Caco-2 (cell line): ENCODE results near the gene HRH2. TPM values are rescaled to one million over a fixed set of nuclear protein-coding genes. Genes with fewer than 3 reads are reported as not detected.

Source experiments
- BruUV-seq: library from RNA; stranded (reverse); fragments of 400-500 nt; replicated peaks from 2 replicates; lab custom pipeline; 2021; lab: Mats Ljungman, UMichigan
- CTCF ChIA-PET: fragments of 300-600 bp; sonication (Branson Sonifier 250); formaldehyde crosslinking; loops from one replicate; lab custom pipeline; 2022; ENCODE audit warnings: antibody characterized with exemption; lab: Charles Lee
- POLR2A ChIA-PET: fragments of 300-600 bp; sonication (Branson Sonifier 250); formaldehyde crosslinking; loops from one replicate; lab custom pipeline; 2022; ENCODE audit warnings: antibody characterized with exemption; lab: Charles Lee
- DNase-seq, 2 experiments: peaks; one replicate each; pipeline versions ENCODE4 v3.0.0 to v3.0.0-alpha.2; 2020 to 2022
- H3K27me3 ChIP-seq: replicated peaks from 2 replicates; pipeline ENCODE4 v1.6.0; 2011; ENCODE audit warnings: low read length; ENCODE audit not compliant: control insufficient read depth, insufficient read depth
- H3K36me3 ChIP-seq: 2 replicates; pipeline ENCODE4 v1.5.1; 2011; ENCODE audit warnings: low read length; ENCODE audit not compliant: control insufficient read depth, insufficient read depth
- H3K4me1 ChIP-seq: fragments of 250-450 bp; sonication (Bioruptor Pico); 2 replicates; pipeline ENCODE4 v1.5.1; 2020; ENCODE audit warnings: mild to moderate bottlenecking
- H3K4me3 ChIP-seq: 2 replicates; pipeline ENCODE4 v1.5.1; 2011; ENCODE audit warnings: low read depth, mild to moderate bottlenecking, control low read depth, low read length
- H3K9me3 ChIP-seq: fragments of 250-450 bp; sonication (Bioruptor Pico); 2 replicates; pipeline ENCODE4 v1.5.1; 2020; ENCODE audit warnings: mild to moderate bottlenecking, moderate library complexity
- H3K27ac Mint-ChIP-seq: one replicate; pipeline ENCODE4 v1.8.0; 2022; ENCODE audit warnings: mixed read lengths; ENCODE audit not compliant: unreplicated experiment
- H3K27me3 Mint-ChIP-seq: one replicate; pipeline ENCODE4 v1.8.0; 2022; ENCODE audit warnings: mixed read lengths; ENCODE audit not compliant: insufficient read depth, unreplicated experiment
- H3K36me3 Mint-ChIP-seq: one replicate; pipeline ENCODE4 v1.8.0; 2022; ENCODE audit warnings: mild to moderate bottlenecking, mixed read lengths; ENCODE audit not compliant: insufficient read depth, unreplicated experiment
- H3K4me1 Mint-ChIP-seq: one replicate; pipeline ENCODE4 v1.8.0; 2022; ENCODE audit warnings: low read depth, mixed read lengths; ENCODE audit not compliant: unreplicated experiment
- H3K4me3 Mint-ChIP-seq: one replicate; pipeline ENCODE4 v1.8.0; 2022; ENCODE audit warnings: mild to moderate bottlenecking, moderate library complexity, mixed read lengths; ENCODE audit not compliant: unreplicated experiment
- H3K9me3 Mint-ChIP-seq: one replicate; pipeline ENCODE4 v1.8.0; 2022; ENCODE audit warnings: mixed read lengths; ENCODE audit not compliant: unreplicated experiment
- intact Hi-C: fragments of 100-400 bp; cut with micrococcal nuclease; formaldehyde crosslinking; loops from one replicate; pipeline ENCODE4 v1.10.0; 2022; ENCODE audit not compliant: unreplicated experiment
- total RNA-seq: library from RNA; stranded (reverse); gene quantifications from 2 replicates; pipeline ENCODE4 v1.2.3, GENCODE V29; 2022
- TF ChIP-seq, protein P1 (sequence below), 2 experiments: fragments of 200-600 bp in 1 of 2; IDR thresholded peaks; 1 replicate in 1 of 2; 2 replicates in 1 of 2; pipeline versions ENCODE4 v1.5.1 to v1.8.0; 2011 to 2022; ENCODE audit warnings: antibody characterized with exemption in 1 of 2, control low read depth in 1 of 2, inconsistent platforms in 1 of 2, low read depth in 1 of 2, low read length in 1 of 2, mild to moderate bottlenecking in 1 of 2, moderate library complexity in 1 of 2; ENCODE audit not compliant: insufficient read depth in 1 of 2, severe bottlenecking in 1 of 2, unreplicated experiment in 1 of 2

Gene HRH2
- total RNA-seq, 1 experiment from 2014 or later, result not detected

DNA sequence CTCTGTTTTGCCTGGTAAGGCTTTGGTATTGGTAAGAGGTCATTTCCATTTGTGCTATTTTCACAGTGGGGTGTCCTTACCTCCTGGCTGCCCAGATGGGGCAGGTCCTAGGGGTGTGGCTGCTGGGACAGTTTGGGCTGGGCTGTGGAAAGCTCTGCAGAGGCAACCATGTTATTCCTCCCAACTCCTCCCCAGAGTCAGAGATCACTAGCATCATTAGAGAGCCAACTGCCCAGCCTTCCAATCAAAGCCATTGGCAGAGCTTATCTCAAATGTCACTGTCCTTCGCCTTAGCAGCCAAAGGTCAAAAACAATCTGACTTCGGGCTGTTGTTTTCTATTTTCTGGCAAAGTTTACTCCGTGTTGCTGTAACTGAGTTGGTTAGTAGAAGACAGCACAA lies 33.6 kb upstream of the HRH2 start:
- H3K36me3 Mint-ChIP-seq, result no peaks in the 10 kb centered on the region
- no peaks in the 10 kb centered on the region for H3K4me1 Mint-ChIP-seq
- TF ChIP-seq, protein P1, sequence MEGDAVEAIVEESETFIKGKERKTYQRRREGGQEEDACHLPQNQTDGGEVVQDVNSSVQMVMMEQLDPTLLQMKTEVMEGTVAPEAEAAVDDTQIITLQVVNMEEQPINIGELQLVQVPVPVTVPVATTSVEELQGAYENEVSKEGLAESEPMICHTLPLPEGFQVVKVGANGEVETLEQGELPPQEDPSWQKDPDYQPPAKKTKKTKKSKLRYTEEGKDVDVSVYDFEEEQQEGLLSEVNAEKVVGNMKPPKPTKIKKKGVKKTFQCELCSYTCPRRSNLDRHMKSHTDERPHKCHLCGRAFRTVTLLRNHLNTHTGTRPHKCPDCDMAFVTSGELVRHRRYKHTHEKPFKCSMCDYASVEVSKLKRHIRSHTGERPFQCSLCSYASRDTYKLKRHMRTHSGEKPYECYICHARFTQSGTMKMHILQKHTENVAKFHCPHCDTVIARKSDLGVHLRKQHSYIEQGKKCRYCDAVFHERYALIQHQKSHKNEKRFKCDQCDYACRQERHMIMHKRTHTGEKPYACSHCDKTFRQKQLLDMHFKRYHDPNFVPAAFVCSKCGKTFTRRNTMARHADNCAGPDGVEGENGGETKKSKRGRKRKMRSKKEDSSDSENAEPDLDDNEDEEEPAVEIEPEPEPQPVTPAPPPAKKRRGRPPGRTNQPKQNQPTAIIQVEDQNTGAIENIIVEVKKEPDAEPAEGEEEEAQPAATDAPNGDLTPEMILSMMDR (IDR thresholded peaks at IDR 0.05; ENCODE audit: insufficient read depth in 1 of 2, low read depth in 1 of 2, low read length in 1 of 2, severe bottlenecking in 1 of 2, unreplicated experiment in 1 of 2), result no peak
- no peaks in the 10 kb centered on the region for H3K27me3 Mint-ChIP-seq
- no peak for DNase-seq
- Histone ChIP-seq H3K27me3 (no peaks in the 10 kb centered on the region; the same call in 1 of the 2 replicates), H3K9me3 (peaks cover 8% of the 10 kb centered on the region; the same call in 1 of the 2 replicates), H3K4me3 (no peak overlapping the region), H3K4me1 (peaks cover 4% of the 10 kb centered on the region; the same call in 1 of the 2 replicates), H3K36me3 (no peaks in the 10 kb centered on the region)
- intact Hi-C loops, result no loop called here
- peaks cover 16% of the 10 kb centered on the region for H3K9me3 Mint-ChIP-seq
- CTCF ChIA-PET, result no interaction called here
- no peak overlapping the region for H3K4me3 Mint-ChIP-seq
- H3K27ac Mint-ChIP-seq, result no peak overlapping the region
- no TSS peak for BruUV-seq
- POLR2A ChIA-PET, result no interaction called here

DNA sequence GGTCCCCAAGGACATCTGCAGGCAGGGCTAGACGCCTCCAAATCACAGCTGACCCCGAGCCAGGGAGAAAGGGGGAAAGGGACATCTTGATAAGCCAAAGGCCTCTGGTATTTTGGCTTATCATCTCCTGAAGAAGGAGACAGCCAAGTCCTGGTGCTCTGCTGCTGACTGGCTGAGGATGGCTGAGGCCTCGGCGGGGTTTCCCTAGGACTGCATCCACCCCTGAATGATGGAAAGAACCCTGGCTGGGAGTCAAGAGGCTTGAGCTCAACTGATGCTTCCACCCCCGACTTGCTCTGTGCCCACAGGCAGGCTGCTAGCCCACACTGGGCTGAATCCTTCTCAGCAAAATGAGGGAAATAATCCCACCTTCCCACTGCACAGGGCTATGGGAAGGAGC lies 30.9 kb upstream of the HRH2 start:
- H3K27me3 ChIP-seq, result no peaks in the 10 kb centered on the region; the same call in 1 of the 2 replicates
- no peak for DNase-seq
- H3K27ac Mint-ChIP-seq, result no peak overlapping the region
- ChIA-PET CTCF (no interaction called here), POLR2A (no interaction called here)
- H3K4me3 ChIP-seq, result no peak overlapping the region
- H3K4me3 Mint-ChIP-seq, result no peak overlapping the region
- no peaks in the 10 kb centered on the region for H3K4me1 Mint-ChIP-seq
- H3K27me3 Mint-ChIP-seq, result no peaks in the 10 kb centered on the region
- no peaks in the 10 kb centered on the region for H3K36me3 ChIP-seq
- H3K9me3 ChIP-seq, result peaks cover 8% of the 10 kb centered on the region; the same call in 1 of the 2 replicates
- peaks cover 30% of the 10 kb centered on the region for H3K9me3 Mint-ChIP-seq
- intact Hi-C loops, result no loop called here
- H3K36me3 Mint-ChIP-seq, result no peaks in the 10 kb centered on the region
- peaks cover 4% of the 10 kb centered on the region for H3K4me1 ChIP-seq
- TF ChIP-seq, protein P1 (IDR thresholded peaks at IDR 0.05; ENCODE audit: insufficient read depth in 1 of 2, low read depth in 1 of 2, low read length in 1 of 2, severe bottlenecking in 1 of 2, unreplicated experiment in 1 of 2), result no peak
- no TSS peak for BruUV-seq

DNA sequence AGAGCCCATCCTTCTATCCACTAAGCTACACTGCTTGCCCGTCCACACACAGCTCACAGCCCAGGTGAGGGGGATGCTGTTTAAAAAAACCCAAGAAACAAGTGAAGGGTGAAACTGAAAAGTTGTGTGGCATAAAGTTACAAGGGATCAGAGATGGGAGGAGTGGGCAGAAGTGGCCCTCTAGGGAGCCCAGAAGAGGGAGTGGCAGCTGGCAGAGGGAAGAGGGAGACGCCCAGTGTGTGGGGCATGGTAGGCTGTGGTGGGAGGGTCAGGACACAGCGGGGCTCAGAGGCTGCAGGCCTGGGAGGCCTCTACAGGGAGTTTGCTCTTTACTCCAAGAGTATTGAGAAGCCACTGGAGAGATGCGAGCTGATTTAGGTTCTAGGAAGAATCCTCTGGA lies 30.1 kb upstream of the HRH2 start:
- Mint-ChIP-seq H3K4me3 (no peak overlapping the region), H3K36me3 (no peaks in the 10 kb centered on the region), H3K4me1 (no peaks in the 10 kb centered on the region), H3K9me3 (peaks cover 30% of the 10 kb centered on the region), H3K27me3 (no peaks in the 10 kb centered on the region), H3K27ac (no peak overlapping the region)
- BruUV-seq, result no TSS peak
- no peaks in the 10 kb centered on the region; the same call in 1 of the 2 replicates for H3K27me3 ChIP-seq
- H3K4me3 ChIP-seq, result no peak overlapping the region
- POLR2A ChIA-PET, result no interaction called here
- H3K36me3 ChIP-seq, result no peaks in the 10 kb centered on the region
- intact Hi-C loops, result no loop called here
- peaks cover 8% of the 10 kb centered on the region; the same call in 1 of the 2 replicates for H3K9me3 ChIP-seq
- peaks cover 2% of the 10 kb centered on the region for H3K4me1 ChIP-seq
- CTCF ChIA-PET, result no interaction called here
- no peak for DNase-seq
- TF ChIP-seq, protein P1 (IDR thresholded peaks at IDR 0.05; ENCODE audit: insufficient read depth in 1 of 2, low read depth in 1 of 2, low read length in 1 of 2, severe bottlenecking in 1 of 2, unreplicated experiment in 1 of 2), result no peak
